ENCODE results near the gene FAM174B. TPM values are rescaled to one million over a fixed set of nuclear protein-coding genes. Genes with fewer than 3 reads are reported as not detected.

FAM174B gene
- total and polyA plus RNA-seq, 8 donors, result 14.6 to 54.0 (median 31.0) TPM

DNA sequence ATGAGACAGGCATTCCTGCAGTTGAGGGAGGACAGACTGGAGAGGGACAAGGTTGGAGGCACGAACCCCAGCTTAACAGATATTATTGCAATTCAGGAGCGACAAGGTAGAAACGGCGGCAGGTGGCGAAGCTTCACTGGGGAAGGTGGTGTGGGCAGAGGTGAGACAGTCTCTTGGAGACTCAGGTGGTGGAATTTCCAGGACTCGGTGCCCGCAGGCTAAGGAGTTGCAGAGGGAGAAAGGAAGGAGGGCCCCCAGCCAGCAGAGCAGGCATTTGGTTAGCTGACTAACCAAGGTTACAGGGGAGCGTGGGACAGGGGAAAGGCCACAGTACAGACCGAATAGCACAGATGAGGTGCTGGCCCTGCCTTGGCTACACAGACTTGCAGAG, 3.0 kb downstream of the FAM174B start:
- TF ChIP-seq POLR2AphosphoS5 (IDR thresholded peaks at IDR 0.05), result no peak
- TF ChIP-seq EP300 (IDR thresholded peaks at IDR 0.05), result no peak
- TF ChIP-seq, protein P1, sequence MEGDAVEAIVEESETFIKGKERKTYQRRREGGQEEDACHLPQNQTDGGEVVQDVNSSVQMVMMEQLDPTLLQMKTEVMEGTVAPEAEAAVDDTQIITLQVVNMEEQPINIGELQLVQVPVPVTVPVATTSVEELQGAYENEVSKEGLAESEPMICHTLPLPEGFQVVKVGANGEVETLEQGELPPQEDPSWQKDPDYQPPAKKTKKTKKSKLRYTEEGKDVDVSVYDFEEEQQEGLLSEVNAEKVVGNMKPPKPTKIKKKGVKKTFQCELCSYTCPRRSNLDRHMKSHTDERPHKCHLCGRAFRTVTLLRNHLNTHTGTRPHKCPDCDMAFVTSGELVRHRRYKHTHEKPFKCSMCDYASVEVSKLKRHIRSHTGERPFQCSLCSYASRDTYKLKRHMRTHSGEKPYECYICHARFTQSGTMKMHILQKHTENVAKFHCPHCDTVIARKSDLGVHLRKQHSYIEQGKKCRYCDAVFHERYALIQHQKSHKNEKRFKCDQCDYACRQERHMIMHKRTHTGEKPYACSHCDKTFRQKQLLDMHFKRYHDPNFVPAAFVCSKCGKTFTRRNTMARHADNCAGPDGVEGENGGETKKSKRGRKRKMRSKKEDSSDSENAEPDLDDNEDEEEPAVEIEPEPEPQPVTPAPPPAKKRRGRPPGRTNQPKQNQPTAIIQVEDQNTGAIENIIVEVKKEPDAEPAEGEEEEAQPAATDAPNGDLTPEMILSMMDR (IDR thresholded peaks at IDR 0.05), result no peak
- no peak for TF ChIP-seq POLR2A (IDR thresholded peaks at IDR 0.05)
- H3K9me3 ChIP-seq, result no peaks in the 10 kb centered on the region
- 31 to 61% (median 50%) methylated on average over 9 of the region's 9 CpGs for WGBS, 5 donors
- intact Hi-C loops (cut with DNase I; ENCODE audit: low total_unique reads), result no loop called here
- peak overlapping the region; percentile 18 to 69 (median 67) for H3K4me3 ChIP-seq
- H3K27me3 ChIP-seq, result peaks cover 0 to 12% (median 8%) of the 10 kb centered on the region in 3 donors
- peak overlapping the region; percentile 84 to 95 (median 89) for H3K27ac ChIP-seq
- peaks cover 35 to 90% (median 66%) of the 10 kb centered on the region in 4 donors for H3K4me1 ChIP-seq
- no peak for DNase-seq
- H3K36me3 ChIP-seq, result peaks cover 0 to 6% (median 0%) of the 10 kb centered on the region in 4 donors

DNA sequence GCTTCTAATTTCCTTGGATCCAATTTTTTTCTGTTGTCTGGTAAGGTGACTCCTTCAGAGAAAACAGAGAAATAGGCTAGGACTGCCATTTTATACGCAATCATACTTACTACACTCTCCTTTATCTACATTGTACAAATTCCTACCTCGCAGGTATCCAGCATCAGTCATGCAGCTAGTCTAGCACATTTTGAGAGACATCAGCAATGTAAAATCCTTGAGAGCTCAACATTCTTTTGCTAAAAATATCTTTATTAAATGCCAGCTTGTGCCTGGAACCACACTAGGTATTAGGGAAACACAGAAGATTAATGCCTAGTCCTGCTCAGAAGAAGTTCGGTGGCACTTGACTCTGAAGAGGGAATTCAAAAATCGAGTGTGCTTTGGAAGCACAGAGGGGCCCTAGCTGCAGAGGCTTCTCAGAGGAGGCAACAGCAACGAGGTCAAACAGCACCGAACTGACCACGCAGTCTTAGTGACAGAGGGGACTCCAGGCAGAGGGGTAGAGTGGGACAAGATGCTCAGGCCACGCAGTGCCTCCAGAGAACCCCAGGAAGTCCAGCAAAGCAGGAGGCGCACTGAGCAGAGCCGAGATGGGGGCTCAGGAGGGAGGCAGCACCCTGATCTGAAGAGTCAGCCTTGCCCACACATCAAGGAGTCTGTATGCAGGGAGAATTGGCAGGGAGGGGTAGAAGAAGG, 3.5 kb downstream of the FAM174B start:
- Histone ChIP-seq H3K9me3 (no peaks in the 10 kb centered on the region), H3K4me1 (peaks cover 39 to 93% (median 72%) of the 10 kb centered on the region in 4 donors), H3K27ac (peak overlapping the region; percentile 84 to 95 (median 89)), H3K36me3 (peaks cover 0 to 6% (median 0%) of the 10 kb centered on the region in 4 donors), H3K27me3 (peaks cover 0 to 12% (median 8%) of the 10 kb centered on the region in 3 donors), H3K4me3 (peak overlapping the region; percentile 18 to 69 (median 67))
- TF ChIP-seq POLR2AphosphoS5 (IDR thresholded peaks at IDR 0.05), result no peak
- TF ChIP-seq, protein P1 (IDR thresholded peaks at IDR 0.05), result no peak
- no peak for TF ChIP-seq POLR2A (IDR thresholded peaks at IDR 0.05)
- no peak for TF ChIP-seq EP300 (IDR thresholded peaks at IDR 0.05)
- 38 to 70% (median 48%) methylated on average over 10 of the region's 10 CpGs for WGBS, 5 donors
- DNase-seq, result no peak
- intact Hi-C loops (cut with DNase I; ENCODE audit: low total_unique reads), result no loop called here

DNA sequence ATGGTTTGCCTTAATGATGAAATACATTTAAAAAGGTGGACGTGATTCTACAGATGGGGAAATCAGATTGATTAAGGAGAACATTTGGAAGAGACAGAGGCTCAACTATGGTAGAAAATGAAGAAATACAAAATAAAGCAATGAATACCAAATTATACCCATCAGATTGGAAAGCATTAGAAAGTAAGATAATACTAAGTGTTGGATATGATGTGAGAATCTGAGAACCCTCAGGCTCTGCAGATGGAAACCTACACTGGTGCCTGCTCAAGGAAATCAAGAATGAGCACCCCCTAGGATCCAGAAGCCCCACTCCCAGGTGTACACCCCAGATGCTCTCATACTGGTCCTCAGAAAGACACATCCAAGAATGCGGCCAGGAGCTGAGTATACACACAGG, 4.6 kb downstream of the FAM174B start:
- Histone ChIP-seq H3K4me3 (peak overlapping the region in 1 of 4 donors; percentile 68), H3K27ac (peak overlapping the region in 1 of 5 donors; percentile 56), H3K4me1 (peaks cover 45 to 94% (median 74%) of the 10 kb centered on the region in 4 donors), H3K36me3 (peaks cover 0 to 6% (median 0%) of the 10 kb centered on the region in 4 donors), H3K27me3 (peaks cover 0 to 12% (median 4%) of the 10 kb centered on the region in 3 donors), H3K9me3 (no peaks in the 10 kb centered on the region)
- TF ChIP-seq, protein P1 (IDR thresholded peaks at IDR 0.05), result no peak
- TF ChIP-seq POLR2AphosphoS5 (IDR thresholded peaks at IDR 0.05), result no peak
- no peak for TF ChIP-seq POLR2A (IDR thresholded peaks at IDR 0.05)
- TF ChIP-seq EP300 (IDR thresholded peaks at IDR 0.05), result no peak
- DNase-seq, result no peak
- WGBS, 5 donors, result 92 to 98% (median 94%) methylated on average over 2 of the region's 2 CpGs
- intact Hi-C loops (cut with DNase I; ENCODE audit: low total_unique reads), result no loop called here

DNA sequence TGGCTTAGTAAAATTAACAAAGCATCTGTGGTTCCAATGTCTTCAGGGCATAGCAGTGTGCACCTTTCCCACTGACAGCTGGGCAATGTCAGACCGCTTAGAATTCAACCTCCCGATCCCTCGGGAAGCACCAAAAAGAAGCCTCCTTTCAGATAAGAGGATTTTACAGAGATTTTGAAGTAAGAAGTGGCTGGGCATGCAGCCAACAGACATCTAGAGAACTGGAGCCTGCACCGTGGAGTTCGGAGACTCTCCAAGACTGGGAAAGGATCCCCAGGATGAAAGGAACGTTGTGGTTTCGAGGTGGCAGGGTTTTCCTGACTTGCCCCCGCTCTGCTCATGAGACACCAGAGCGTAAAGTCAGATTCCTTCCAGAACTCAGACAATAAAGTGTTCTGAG, 5.3 kb downstream of the FAM174B start:
- Histone ChIP-seq H3K27ac (peak overlapping the region; percentile 19 to 67 (median 36)), H3K36me3 (peaks cover 0 to 6% (median 0%) of the 10 kb centered on the region in 4 donors), H3K9me3 (no peaks in the 10 kb centered on the region), H3K4me1 (peaks cover 49 to 97% (median 76%) of the 10 kb centered on the region in 4 donors), H3K27me3 (peaks cover 0 to 6% (median 0%) of the 10 kb centered on the region in 3 donors), H3K4me3 (peak overlapping the region in 1 of 4 donors; percentile 68)
- no peak for TF ChIP-seq EP300 (IDR thresholded peaks at IDR 0.05)
- DNase-seq, result peak in 1 of 2 donors; percentile 69
- 27 to 52% (median 37%) methylated on average over 9 of the region's 9 CpGs for WGBS, 5 donors
- intact Hi-C loops (cut with DNase I; ENCODE audit: low total_unique reads), result no loop called here

All from stomach (tissue), 9 donors.